Measurements from ENCODE around the gene SRGAP1.
"Not testable (repeated sequence)": the region's sequence is repeated elsewhere in the genome, so short reads cannot be mapped to it uniquely, and the experiment has no call there.

Gene SRGAP1

DNA sequence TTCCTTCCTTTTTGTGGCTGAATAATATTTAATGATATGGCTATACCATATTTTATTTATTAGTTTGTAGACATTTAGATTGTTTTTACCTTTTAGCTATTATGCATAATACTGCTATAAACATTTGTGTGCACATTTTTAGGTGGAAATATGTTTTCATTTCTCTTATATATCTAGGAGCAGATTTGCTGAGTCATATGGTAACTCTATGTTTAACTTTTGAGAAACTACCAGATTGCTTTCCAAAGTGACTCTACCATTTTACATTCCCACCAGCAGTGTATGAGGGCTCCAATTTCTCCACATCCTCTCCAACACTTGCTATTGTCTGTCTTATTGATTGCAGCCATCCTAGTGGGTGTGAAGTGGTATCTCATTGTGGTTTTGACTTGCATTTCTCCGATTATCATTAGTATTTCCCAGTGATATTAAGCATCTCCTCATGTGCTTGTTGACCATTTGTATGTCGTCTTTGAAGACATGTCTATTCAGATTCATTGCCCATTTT is 217.4 kb downstream of the SRGAP1 start:
- no peak for DNase-seq

DNA sequence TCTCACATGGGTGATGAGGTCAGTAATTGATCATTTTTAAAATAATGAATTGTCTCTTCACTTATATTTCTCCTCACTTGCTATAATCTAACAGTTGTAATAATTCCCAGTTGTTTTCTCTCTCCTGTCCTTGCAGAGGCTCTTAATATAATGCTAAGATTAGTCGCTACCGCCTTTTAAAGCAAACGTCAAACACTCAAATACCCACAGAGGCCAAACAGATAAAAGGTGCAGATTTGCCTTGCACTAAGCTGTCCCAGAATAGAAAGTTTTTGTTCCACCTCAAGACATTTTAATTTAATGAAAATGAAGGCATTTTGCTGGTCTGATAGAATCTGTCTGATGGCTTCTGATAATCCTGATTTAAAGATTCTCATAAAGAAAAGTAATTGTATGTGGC is 218.6 kb downstream of the SRGAP1 start:
- DNase-seq, result no peak

DNA sequence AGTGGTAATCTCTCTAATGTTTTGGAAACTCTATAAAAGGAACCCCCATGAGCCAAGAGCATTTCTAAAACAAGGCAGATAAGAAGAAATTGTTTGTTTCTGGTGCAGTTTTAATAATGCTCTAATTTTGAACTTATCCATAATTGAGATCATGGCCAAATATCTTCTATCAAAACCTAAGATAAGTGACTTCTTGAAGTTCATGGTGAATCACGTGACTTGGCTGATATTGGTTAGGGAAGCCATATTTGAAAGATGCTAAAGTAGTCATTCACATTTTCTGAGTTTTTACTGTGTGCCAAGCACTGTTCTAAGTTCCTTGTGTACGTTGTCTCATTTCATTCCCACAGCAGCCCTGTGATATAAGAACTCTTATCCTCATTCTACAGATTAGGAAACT is 219.7 kb downstream of the SRGAP1 start:
- DNase-seq, result no peak

DNA sequence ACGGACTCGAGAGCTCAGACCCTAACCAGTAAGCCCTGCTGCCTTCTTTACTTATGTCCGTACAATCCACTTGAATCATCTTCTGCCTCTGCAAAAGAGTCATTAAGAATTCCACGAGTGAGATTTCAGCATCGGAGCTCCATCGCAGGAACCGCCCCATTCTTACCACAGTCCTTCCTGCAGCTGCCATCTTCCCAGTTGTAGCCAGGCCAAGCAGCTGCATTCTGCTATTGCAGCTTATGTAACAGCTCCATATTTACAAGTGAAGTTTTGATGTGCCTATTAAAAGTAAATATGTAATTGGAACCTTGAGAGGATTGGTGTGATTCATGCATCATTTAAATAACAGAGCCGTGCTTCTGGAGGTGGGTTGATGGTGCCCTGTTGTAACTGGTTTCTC is 220.2 kb downstream of the SRGAP1 start:
- DNase-seq, result no peak

DNA sequence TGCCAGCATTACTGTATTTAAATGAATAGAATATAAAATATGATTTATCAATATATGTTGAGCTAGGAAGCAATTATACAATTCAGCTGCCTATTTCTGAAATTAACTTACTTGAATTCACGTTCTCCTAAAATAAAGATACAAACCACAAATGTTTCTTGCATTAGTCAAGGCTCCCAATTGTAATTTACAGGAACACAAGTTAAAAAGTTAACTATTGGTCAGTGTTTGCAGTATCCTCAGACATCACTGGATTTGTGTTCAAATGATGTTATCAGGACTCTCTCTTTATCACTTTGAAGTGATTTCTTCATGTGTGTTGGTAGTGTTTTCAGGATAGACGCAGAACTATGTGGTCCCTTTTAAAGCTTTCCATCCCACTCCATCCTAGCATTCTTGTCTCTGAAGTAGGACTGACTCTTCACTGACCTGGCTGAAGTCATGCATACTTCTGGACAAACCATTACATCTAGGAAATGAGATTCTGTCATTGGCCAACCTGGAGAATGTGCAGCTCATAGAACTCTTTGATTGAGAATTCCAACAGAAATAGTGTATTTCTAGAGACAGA is 221.5 kb downstream of the SRGAP1 start:
- no peak for DNase-seq

DNA sequence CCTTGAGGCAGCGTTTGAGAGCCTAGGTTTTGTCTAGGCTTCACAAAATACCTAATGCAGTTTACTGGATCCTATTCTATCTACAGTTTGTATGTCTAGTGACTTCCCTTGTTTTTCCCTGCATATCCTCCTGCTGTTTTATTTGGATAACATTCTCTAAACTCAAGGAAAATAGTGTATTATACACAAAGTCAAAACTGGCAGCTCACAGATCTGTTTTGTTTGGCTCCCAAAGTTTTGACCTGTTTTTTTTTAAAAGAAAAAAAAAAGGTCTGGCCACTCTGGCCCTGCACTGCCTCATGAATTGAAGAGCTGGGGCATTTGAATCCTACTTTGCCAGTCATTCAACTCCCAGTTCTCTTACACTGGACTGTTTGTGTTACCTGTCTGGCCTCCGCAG is 222.3 kb downstream of the SRGAP1 start:
- no peak for DNase-seq

DNA sequence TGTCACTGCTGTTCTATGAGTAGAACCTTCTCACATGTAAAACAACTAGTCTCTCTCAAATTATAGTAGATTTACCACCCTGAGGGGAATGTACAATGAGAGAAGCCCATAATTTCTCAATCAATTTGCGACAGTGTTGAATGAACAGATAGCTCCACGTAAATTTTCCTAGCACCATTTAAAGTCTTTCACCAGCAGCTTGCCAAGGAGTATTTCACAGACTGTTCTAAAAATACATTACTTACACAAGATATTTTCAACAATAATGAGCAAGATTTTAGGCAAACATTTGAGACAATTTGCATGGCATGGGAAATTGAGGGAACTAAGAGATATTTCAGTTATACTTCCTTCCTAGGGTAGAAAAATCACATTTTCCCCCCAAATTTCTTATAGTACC is 226.0 kb downstream of the SRGAP1 start:
- DNase-seq, result no peak

DNA sequence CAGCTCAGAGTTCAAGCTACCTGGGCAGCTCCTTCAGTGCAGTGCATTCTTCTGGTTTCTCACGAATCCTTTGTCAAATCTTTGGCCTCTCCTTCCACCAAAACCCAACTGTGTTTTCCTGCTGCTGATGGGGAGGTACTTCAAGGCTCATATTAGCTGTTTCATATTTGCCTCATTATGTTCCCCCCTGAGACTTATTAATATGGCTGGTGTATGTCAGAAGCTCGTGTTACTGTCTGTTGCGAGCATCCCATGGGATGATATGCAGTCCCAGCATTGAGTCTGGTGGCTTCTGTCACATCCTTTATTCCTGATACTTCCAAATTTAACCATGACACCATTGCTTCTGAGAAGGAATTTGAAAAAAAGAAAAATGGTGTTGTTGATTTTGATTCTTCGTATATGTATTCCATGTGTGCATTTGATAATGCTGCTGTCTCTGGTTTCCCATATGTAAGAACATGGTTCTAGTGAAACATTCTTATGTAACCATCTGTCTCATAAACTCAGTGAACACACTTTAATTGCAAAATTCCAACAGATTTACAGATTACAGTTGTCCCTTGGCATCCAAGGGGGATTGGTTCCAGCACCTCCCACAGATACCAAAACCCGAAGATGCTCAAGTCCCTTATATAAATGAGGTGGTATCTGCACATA is 228.5 kb downstream of the SRGAP1 start:
- no peak for DNase-seq

DNA sequence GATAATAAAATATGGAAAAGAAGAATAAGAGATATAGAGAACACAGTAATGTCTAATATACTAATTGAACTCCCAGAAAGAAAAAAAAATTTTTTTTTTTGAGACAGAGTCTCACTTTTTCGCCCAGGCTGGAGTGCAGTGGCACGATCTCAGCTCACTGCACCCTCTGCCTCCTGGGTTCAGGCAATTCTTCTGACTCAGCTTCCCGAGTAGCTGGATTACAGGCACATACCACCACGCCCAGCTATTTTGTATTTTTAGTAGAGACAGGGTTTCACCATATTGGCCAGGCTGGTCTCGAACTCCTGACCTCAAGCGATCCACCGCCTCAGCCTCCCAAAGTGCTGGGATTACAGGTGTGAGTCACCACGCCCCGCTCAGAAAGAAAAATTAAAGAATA is 232.1 kb downstream of the SRGAP1 start:
- DNase-seq, result not testable (repeated sequence)

DNA sequence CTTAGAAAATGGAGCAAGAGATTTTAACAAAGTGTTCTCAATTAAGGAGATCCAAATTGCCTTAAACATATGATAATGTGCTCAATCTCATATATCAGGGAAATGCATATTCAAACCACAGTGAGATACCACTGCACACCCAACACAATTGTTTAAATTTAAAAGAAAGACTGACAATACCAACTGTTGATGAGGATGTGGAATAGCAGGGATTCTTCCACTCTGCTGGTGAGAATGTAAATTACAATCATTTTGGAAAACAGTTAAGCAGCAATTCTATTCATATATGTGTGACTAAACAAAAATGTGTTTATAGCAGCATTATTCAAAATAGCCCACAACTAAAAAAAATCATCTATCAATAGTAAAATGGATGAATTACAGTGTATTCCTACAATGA is 233.4 kb downstream of the SRGAP1 start:
- no peak for DNase-seq

DNA sequence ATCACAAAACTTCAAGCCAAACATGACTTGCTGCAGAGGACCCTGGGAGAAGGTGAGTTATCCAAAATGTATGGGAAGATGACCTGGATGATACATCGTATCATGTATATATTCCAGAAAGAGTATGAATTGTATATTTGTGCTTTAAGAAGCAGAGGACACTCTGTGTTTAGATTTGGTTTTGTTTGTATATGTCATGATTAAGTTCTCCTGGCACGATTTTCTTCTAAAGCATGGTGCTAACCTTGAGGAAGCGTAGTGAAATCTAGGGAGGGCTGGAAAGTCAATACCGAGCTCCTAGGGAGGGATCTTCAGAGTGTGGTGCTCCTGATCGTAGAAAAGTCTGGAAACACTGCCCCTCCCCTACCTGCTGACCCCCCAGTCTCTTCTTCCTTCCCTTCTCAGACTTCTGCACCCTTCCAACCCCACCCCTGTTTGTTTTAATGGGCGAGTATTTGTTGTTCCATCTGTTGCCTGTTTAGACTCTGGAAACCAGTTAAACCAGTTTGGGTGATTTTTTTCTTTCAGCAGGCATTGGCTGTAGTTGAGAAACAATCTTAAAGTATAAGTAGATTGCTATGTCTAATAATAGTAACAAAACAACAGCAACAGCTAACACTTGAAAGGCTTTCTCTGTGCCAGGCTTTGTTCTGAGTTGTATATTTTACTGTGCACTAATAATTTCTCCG is 236.0 kb downstream of the SRGAP1 start:
- no peak for DNase-seq

DNA sequence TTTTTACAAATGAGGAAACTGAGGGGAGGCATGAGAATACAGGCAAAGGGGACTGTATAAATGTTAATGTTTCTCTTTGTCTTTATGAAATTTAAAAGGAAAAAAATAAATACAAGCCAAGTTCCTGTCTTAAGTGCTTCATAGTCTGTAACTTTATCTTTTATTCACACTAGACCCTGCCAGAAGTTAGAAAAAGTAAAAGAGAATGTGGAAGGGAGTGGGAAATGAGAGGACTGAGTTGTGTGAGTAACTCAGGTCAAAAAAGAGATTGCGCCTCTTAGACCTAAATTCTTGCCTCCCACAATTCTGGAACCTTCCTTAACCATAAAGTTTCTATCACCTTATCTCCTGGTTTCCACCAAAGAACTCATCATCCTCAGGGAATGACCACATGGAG is 236.5 kb downstream of the SRGAP1 start:
- no peak for DNase-seq

DNA sequence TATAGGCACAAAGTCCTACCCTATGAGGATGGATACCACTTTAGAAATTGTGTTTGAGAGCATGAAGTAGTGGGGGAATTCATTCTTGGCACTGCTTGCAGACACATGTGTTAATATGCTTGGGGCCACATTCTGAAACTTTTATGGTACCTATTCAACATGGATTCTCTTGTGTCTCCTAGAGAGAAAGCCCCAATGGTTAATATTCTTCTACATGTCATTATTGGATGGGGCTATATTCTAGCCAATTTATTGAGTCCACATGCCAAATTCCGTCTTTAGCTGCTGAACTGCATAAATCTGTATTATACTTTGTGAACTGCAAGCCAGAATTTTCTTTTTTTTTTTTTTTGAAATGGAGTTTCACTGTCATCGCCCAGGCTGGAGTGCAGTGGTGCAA is 237.6 kb downstream of the SRGAP1 start:
- no peak for DNase-seq

DNA sequence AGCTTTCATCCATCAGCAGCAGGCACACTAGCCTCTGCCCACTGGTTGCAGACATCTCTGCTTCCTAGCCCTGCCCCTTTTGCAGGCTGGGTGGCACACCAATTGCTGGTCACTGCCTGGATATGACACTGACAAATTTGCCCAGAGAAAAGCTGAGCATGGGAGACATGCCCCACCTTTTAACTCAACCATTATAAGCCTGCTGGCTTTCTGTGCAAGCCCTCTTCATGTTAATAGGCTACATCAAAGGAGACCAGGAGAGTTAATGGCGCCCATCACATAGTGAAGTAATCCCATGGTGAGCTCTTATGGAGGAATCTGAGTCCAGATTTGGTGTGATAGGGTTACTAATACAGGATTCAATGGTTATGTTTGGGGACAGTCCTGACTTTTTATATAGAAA is 238.4 kb downstream of the SRGAP1 start:
- no peak for DNase-seq

DNA sequence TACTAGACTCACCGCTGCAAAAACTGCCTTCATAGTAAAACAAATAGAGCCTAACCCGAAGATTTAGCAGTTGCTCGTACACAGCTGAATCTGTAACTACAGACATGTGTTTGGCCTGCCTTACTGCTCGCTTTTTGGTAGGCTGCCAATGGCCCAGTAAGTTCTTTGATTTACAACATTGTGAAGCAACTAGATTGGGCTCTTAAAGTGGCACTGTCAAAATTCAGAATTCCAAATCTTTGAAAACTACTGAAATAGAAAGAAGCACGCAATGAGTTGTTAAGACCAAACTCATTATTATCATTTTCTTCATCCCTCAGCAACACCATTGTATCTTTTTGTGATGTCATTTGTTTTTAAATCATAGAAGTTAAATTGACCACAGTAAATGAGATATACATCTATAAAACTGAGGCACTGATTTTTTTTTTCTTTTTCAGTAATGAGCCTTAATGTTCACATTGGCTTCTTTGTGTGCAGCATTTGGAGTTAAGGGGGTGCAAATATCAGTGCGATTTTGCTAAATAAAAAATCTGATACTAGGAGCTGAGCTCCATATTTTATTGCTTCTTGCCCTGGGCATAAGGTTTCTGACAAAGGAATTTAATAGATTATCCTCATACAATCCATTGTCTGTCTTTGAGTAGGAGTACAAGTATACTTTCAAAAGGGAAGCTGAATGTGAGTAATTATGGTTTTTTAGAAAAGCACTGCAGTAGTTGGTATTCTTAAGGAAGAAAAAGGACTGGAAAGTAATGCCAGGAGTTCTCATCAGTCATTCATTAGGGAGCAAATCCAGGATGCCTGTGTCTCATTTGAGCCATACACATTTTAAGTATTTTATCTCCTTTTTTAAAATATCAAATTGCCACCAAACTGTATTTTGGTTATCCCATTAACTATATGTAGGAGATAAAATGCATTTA is 239.0 kb downstream of the SRGAP1 start:
- no peak for DNase-seq

DNA sequence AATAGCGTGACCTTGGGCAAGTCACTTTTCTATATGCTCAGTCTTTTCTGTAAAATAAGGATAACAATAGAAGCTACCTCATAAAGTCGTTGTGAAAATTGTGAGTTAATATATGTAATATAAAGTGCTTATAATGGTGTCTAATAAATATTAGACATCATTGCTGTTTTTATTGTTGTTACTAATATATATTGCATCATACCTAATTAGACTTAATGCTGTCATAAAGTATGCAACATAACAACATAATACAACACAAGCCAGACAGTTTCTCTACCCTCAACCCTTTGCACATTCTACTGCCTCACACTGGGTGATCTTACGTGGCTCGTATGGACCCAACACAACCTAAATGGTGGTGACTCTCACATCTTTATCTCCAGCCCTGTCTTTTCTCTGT is 240.7 kb downstream of the SRGAP1 start:
- no peak for DNase-seq

DNA sequence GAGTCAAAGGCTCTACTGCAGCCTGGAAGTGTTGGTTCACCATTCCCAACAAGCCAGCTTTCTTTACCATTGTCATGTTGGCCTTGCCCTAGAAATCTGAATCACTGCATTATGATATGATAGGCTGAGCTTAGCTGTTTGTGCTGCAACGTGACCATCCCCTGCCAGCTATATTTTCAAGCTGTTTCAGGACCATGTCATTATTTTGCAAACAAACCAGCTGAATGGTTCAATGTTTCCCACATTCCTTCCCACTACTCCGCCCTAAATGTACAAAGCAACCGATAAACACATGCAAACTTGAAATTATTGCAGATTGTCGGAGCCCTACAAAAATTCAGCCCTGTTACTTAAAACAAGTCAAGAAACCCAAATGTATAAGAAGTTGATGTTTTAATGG is 241.5 kb downstream of the SRGAP1 start:
- no peak for DNase-seq

DNA sequence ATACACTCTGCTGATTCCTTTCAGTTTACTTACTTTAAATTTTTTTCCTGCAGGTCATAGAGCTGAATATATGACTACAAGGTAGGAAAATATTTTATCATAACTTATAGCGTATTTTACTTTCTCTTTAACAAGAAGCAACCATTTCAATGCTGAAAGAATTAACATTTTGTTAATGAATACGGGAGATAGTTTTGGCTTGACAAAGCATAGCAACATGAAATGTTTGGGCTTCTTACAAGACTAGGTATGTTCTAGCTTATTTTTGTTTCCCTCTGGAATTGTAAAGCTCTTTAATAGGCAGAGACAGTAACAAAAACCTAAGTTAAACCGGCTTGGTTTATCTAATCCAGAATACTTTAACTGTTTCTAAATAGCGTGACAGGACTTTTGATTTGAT is 242.4 kb downstream of the SRGAP1 start:
- DNase-seq, result no peak

DNA sequence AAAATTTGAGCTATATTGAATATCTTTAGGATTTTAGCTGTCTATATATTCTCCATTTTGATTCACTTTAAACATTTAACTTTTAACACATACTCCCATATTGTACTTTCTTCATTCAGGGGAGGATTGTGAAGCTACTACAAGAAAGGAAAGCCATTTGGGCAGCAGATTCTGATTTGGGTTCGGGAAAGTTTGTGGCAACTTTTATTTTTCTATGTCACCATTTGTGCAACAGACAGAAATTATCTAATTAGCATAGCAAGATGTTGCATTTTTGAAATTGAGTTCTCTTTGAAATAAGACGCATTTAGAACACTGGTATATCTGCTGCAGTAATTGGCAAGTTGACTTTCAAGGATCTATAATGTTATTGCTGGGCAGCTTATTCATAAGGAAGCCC is 243.3 kb downstream of the SRGAP1 start:
- no peak for DNase-seq

DNA sequence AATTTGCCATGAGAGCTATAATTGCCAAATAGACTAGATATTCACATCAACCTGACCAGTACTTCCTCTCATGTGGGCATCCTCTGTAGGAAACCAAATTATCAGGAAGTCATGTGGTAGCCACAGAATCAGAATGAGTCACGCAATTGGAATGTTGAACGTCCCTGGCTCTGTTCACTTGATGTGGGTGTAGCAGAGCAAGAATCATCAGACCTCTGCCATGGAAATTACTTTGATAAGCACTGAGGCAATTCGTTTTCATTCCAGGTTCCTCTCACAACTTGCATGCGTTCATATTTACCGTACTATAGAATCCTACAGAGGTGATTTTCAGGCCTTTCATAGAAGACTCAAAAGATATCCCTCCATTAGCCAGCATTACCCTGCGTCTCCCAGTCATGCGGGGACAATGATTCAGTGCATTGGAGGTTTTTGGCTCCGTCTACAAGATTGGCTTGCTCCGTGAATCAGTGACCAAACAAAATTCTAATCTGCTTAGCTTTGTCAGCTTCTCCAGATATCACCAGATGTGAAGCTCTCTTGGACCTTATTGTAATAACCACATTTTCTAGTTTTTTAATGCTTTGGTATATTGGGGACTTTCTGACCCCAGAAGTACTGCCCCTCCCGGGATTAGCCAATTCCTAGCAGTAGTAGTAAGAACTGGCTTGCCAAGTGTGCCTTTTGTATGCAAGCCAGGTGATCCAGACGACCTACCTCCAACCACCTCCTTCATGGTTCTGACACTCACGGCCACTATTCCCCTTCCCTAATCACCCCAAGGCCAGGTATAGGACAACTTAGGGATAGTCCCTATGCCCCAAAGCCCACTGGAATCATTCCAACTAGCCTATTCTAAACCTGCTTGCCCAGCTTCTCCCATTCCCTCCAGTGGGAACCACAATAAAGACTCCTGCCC is 244.2 kb downstream of the SRGAP1 start:
- no peak for DNase-seq

DNA sequence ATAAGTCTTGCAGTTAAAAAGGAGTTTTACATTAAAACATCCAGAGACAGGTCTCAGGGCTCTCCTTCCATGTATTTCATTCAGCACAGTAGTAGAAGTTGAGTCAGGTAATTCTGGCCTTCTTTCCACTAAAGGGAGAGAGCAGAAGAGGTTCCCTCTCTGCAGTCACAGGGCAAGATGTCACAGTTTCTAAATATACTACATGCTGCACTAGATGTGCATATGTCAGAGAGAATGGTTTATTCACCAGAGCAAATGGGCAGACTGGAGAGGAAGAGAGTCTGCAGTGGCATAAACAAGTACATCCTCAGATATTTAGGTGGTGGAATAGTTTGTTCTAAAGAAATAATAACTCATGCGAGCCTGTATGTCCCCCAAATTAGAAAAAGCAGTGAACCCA is 245.5 kb downstream of the SRGAP1 start:
- no peak for DNase-seq

DNA sequence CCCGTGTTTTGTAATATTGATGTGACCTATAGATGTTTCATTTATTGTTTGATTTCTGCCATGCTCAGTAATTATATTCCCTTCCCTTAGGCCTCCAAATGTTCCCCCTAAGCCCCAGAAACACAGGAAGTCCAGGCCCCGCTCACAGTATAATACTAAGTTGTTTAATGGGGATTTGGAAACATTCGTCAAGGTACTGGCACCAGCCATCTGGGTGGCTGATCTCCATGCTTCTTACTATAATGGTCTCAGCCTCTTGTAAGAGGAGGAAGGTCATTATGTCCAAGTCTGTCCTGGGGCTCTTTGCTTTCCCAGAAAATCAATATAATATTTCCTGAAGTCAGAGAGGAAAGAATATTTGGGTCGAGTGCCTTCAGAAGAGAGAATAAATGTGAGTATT is 246.7 kb downstream of the SRGAP1 start:
- peak; percentile 36 for DNase-seq

Measured in NCI-H146 (cell line).